Suprapubic skin (tissue), 3 donors: ENCODE data around the gene PEAK3.

Experiments
- CTCF ChIP-seq, 2 donors: fragments of 200-600 bp in 1 of 2; fragments of 450-650 bp in 1 of 2; sonication (generic) in 1 of 2; IDR thresholded peaks; one replicate each; pipeline ENCODE4 v1.5.1; 2016 to 2019; ENCODE audit warnings: antibody characterized with exemption in 2 of 2, mild to moderate bottlenecking in 1 of 2, moderate library complexity in 1 of 2
- POLR2A ChIP-seq, 2 donors: fragments of 450-650 bp; IDR thresholded peaks; one replicate each; pipeline ENCODE4 v1.6.1; 2017; ENCODE audit warnings: antibody characterized with exemption in 2 of 2, mild to moderate bottlenecking in 2 of 2, moderate library complexity in 2 of 2

GRCh38 chr19:2300533-2300932, 18.6 kb upstream of the PEAK3 start:
- no peak for TF ChIP-seq CTCF (IDR thresholded peaks at IDR 0.05)
- TF ChIP-seq POLR2A (IDR thresholded peaks at IDR 0.05): no peak
